Epithelial cell of esophagus (primary cell): ENCODE measurements around the gene UXT.
"Not testable (repeated sequence)": the region's sequence is repeated elsewhere in the genome, so short reads cannot be mapped to it uniquely, and the experiment has no call there.

Experiments
- DNase-seq: peaks from one replicate; pipeline ENCODE4 v3.0.0; 2010; ENCODE audit warnings: low read depth
- H3K4me3 ChIP-seq: 2 replicates; pipeline ENCODE4 v1.5.1; 2011; ENCODE audit warnings: mild to moderate bottlenecking, low read length, control low read depth
- TF ChIP-seq, protein P1 (sequence below): IDR thresholded peaks from 2 replicates; pipeline ENCODE4 v1.5.1; 2011; ENCODE audit warnings: low read depth, mild to moderate bottlenecking, low read length, control low read depth, inconsistent platforms; ENCODE audit not compliant: insufficient read depth; ENCODE audit errors: missing control alignments

Gene UXT

DNA sequence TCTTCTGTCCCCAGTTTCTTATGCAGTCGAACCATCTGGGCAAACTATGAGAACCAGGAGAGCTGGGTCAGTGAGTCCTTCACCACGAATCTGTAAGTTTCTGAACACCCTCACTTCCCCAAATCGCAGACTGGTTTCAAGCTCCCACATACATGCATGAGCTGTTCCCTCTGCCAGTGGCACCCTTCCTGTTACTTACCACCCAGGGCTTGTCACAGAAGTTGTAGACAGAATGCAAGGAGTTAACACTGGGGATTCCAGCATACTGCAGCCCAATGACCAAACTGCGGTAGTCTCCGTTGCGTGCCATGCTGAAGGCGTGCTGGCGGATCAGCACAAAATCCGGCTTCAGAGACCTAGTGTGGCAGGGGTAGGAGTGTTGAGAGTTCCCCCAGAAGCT, 54.0 kb downstream of the UXT start:
- no peak for DNase-seq
- no peak overlapping the region for H3K4me3 ChIP-seq
- TF ChIP-seq, protein P1, sequence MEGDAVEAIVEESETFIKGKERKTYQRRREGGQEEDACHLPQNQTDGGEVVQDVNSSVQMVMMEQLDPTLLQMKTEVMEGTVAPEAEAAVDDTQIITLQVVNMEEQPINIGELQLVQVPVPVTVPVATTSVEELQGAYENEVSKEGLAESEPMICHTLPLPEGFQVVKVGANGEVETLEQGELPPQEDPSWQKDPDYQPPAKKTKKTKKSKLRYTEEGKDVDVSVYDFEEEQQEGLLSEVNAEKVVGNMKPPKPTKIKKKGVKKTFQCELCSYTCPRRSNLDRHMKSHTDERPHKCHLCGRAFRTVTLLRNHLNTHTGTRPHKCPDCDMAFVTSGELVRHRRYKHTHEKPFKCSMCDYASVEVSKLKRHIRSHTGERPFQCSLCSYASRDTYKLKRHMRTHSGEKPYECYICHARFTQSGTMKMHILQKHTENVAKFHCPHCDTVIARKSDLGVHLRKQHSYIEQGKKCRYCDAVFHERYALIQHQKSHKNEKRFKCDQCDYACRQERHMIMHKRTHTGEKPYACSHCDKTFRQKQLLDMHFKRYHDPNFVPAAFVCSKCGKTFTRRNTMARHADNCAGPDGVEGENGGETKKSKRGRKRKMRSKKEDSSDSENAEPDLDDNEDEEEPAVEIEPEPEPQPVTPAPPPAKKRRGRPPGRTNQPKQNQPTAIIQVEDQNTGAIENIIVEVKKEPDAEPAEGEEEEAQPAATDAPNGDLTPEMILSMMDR, result no peak

DNA sequence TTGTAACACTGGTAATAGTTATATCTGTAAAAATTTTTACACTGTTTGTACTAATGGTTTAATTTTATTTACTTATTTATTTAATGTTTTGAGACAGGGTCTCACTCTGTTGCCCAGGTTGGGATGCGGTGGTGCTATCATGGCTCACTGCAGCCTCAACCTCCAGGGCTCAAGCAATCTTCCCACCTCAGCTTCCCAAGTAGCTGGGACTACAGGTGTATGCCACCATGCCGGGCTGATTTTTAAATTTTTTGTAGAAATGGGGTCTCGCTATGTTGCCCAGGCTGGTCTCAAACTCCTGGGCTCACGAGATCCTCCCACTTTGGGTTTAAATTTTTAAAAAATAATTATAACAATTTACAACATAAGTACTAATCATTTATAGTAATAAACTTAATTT, 55.9 kb downstream of the UXT start:
- DNase-seq, H3K4me3 ChIP-seq: not testable (repeated sequence)
